ENCODE results near the gene HERC5.
"Not testable (repeated sequence)": the region's sequence is repeated elsewhere in the genome, so short reads cannot be mapped to it uniquely, and the experiment has no call there.

GRCh38 chr4:88437873-88438272 is 19.0 kb upstream of the HERC5 start:
- not testable (repeated sequence) for TF ChIP-seq EP300, CTCF (IDR thresholded peaks at IDR 0.05)
